Trophoblast cell (in vitro differentiated cells and primary cell): Measurements from ENCODE around the gene SEMA4B.

ENCODE experiments used
- DNase-seq, 2 donors: peaks; one replicate each; pipeline ENCODE4 v3.0.0-alpha.2; 2016
- H2AFZ ChIP-seq: 2 replicates; pipeline ENCODE4 v1.6.1; 2013; ENCODE audit warnings: low read length, moderate library complexity, mild to moderate bottlenecking; ENCODE audit not compliant: insufficient read depth, poor library complexity
- H2AK5ac ChIP-seq: 2 replicates; pipeline ENCODE4 v1.6.1; 2013; ENCODE audit warnings: mild to moderate bottlenecking, low read length
- H2BK120ac ChIP-seq: 2 replicates; pipeline ENCODE4 v1.6.1; 2013; ENCODE audit warnings: low read length, mild to moderate bottlenecking, moderate library complexity; ENCODE audit not compliant: insufficient read depth, poor library complexity
- H2BK12ac ChIP-seq: 2 replicates; pipeline ENCODE4 v1.6.1; 2013; ENCODE audit warnings: mild to moderate bottlenecking, low read length, moderate library complexity
- H2BK5ac ChIP-seq: 2 replicates; pipeline ENCODE4 v1.6.1; 2013; ENCODE audit warnings: low read length, low read depth, moderate library complexity, mild to moderate bottlenecking; ENCODE audit not compliant: poor library complexity
- H3K14ac ChIP-seq: 2 replicates; pipeline ENCODE4 v1.6.1; 2013; ENCODE audit warnings: mild to moderate bottlenecking, low read length
- H3K18ac ChIP-seq: 2 replicates; pipeline ENCODE4 v1.6.1; 2013; ENCODE audit warnings: mild to moderate bottlenecking, low read length
- H3K23ac ChIP-seq: 2 replicates; pipeline ENCODE4 v1.6.1; 2013; ENCODE audit warnings: low read length
- H3K27ac ChIP-seq: 2 replicates; pipeline ENCODE4 v1.5.1; 2013; ENCODE audit warnings: low read depth, mild to moderate bottlenecking, inconsistent platforms, low read length, moderate library complexity
- H3K27me3 ChIP-seq: 2 replicates; pipeline ENCODE4 v1.6.1; 2013; ENCODE audit warnings: inconsistent platforms, mild to moderate bottlenecking, low read length, moderate library complexity; ENCODE audit not compliant: insufficient read depth
- H3K36me3 ChIP-seq, 2 experiments: 1 replicate in 1 of 2; 2 replicates in 1 of 2; pipeline ENCODE4 v1.6.1; 2013; ENCODE audit warnings: low read length in 2 of 2, mild to moderate bottlenecking in 2 of 2, moderate library complexity in 1 of 2; ENCODE audit not compliant: insufficient read depth in 2 of 2, control insufficient read depth in 1 of 2
- H3K4ac ChIP-seq: 2 replicates; pipeline ENCODE4 v1.6.1; 2013; ENCODE audit warnings: low read depth, mild to moderate bottlenecking, low read length, moderate library complexity
- H3K4me1 ChIP-seq, 2 experiments: 1 replicate in 1 of 2; 2 replicates in 1 of 2; pipeline ENCODE4 v1.6.1; 2013; ENCODE audit warnings: low read length in 2 of 2, mild to moderate bottlenecking in 2 of 2, moderate library complexity in 1 of 2; ENCODE audit not compliant: insufficient read depth in 2 of 2, control insufficient read depth in 1 of 2
- H3K4me2 ChIP-seq: 2 replicates; pipeline ENCODE4 v1.6.1; 2013; ENCODE audit warnings: inconsistent platforms, mild to moderate bottlenecking, low read length, moderate library complexity
- H3K4me3 ChIP-seq: 2 replicates; pipeline ENCODE4 v1.5.1; 2013; ENCODE audit warnings: mild to moderate bottlenecking, low read depth, low read length, inconsistent platforms
- H3K79me1 ChIP-seq: one replicate; pipeline ENCODE4 v1.6.1; 2013; ENCODE audit warnings: low read length
- H3K79me2 ChIP-seq: 2 replicates; pipeline ENCODE4 v1.6.1; 2013; ENCODE audit warnings: low read length, mild to moderate bottlenecking; ENCODE audit not compliant: control insufficient read depth, insufficient read depth, poor library complexity
- H3K9ac ChIP-seq: 2 replicates; pipeline ENCODE4 v1.6.1; 2013; ENCODE audit warnings: mild to moderate bottlenecking, low read length
- H3K9me3 ChIP-seq: 2 replicates; pipeline ENCODE4 v1.6.1; 2013; ENCODE audit warnings: low read depth, mild to moderate bottlenecking, control low read depth, inconsistent platforms, low read length; ENCODE audit not compliant: insufficient read depth
- H4K12ac ChIP-seq: 2 replicates; pipeline ENCODE4 v1.6.1; 2013; ENCODE audit warnings: low read depth, mild to moderate bottlenecking, low read length, moderate library complexity
- H4K8ac ChIP-seq: 2 replicates; pipeline ENCODE4 v1.6.1; 2013; ENCODE audit warnings: low read depth, mild to moderate bottlenecking, low read length, moderate library complexity
- H4K91ac ChIP-seq: one replicate; pipeline ENCODE4 v1.6.1; 2013; ENCODE audit warnings: low read depth, mild to moderate bottlenecking, low read length, moderate library complexity
- WGBS: extraction: QIAGEN DNeasy Blood & Tissue Kit; methylation state at CpG from one replicate; pipeline ENCODE4 v1.1.7; 2013; ENCODE audit warnings: missing lambda C conversion rate; ENCODE audit not compliant: insufficient read length, insufficient coverage; ENCODE audit errors: extremely low coverage; 5-methylcytosine and 5-hydroxymethylcytosine counted together

SEMA4B gene

GRCh38 chr15:90209591-90209990 is 8.5 kb downstream of the SEMA4B start:
- no CpG with 5 or more reads among the region's 9 CpGs for WGBS
- no peak for DNase-seq

GRCh38 chr15:90210593-90210992 is 9.5 kb downstream of the SEMA4B start:
- H3K9ac ChIP-seq: no peak overlapping the region
- no peak for DNase-seq
- H2AFZ ChIP-seq: no peak overlapping the region
- no peaks in the 10 kb centered on the region for H3K9me3 ChIP-seq
- H3K4me2 ChIP-seq: no peak overlapping the region
- peaks cover 4% of the 10 kb centered on the region for H3K79me1 ChIP-seq
- H3K4ac ChIP-seq: no peak overlapping the region
- H3K4me3 ChIP-seq: no peak overlapping the region
- peaks cover 0 to 2% of the 10 kb centered on the region in 2 experiments for H3K36me3 ChIP-seq
- no peak overlapping the region for H3K27ac ChIP-seq
- no peaks in the 10 kb centered on the region for H3K27me3 ChIP-seq
- no peak overlapping the region for H2AK5ac ChIP-seq
- no peak overlapping the region for H3K23ac ChIP-seq
- H2BK5ac ChIP-seq: no peak overlapping the region
- H3K79me2 ChIP-seq: no peaks in the 10 kb centered on the region
- peaks cover 19 to 27% of the 10 kb centered on the region in 2 experiments for H3K4me1 ChIP-seq
- H2BK12ac ChIP-seq: no peak overlapping the region
- no peak overlapping the region for H2BK120ac ChIP-seq
- H3K14ac ChIP-seq: no peak overlapping the region
- no CpG with 5 or more reads among the region's 8 CpGs for WGBS
- no peak overlapping the region for H4K12ac ChIP-seq
- H4K8ac ChIP-seq: no peak overlapping the region
- no peak overlapping the region for H3K18ac ChIP-seq
- no peak overlapping the region for H4K91ac ChIP-seq

More at GRCh38 chr15:90209591-90209990, 8.5 kb downstream of the SEMA4B start:
- H3K14ac ChIP-seq: no peak overlapping the region
- H2BK12ac ChIP-seq: no peak overlapping the region
- no peak overlapping the region for H3K23ac ChIP-seq
- H2BK5ac ChIP-seq: no peak overlapping the region
- no peaks in the 10 kb centered on the region for H3K79me2 ChIP-seq
- no peak overlapping the region for H3K4me3 ChIP-seq
- H2AFZ ChIP-seq: no peak overlapping the region
- no peak overlapping the region for H3K9ac ChIP-seq
- no peak overlapping the region for H2AK5ac ChIP-seq
- H3K36me3 ChIP-seq: peaks cover 0 to 2% of the 10 kb centered on the region in 2 experiments
- no peaks in the 10 kb centered on the region for H3K9me3 ChIP-seq
- H3K4ac ChIP-seq: no peak overlapping the region
- H4K8ac ChIP-seq: no peak overlapping the region
- H4K12ac ChIP-seq: no peak overlapping the region
- no peak overlapping the region for H3K18ac ChIP-seq
- no peak overlapping the region for H3K4me2 ChIP-seq
- H3K79me1 ChIP-seq: peaks cover 4% of the 10 kb centered on the region
- peaks cover 19 to 27% of the 10 kb centered on the region in 2 experiments for H3K4me1 ChIP-seq
- no peak overlapping the region for H3K27ac ChIP-seq
- H4K91ac ChIP-seq: no peak overlapping the region
- H2BK120ac ChIP-seq: no peak overlapping the region
- no peaks in the 10 kb centered on the region for H3K27me3 ChIP-seq

- Histone ChIP-seq H2AK5ac (peak overlapping the region; percentile 9), H3K9me3 (no peaks in the 10 kb centered on the region), H3K4me1 (peaks cover 19 to 27% of the 10 kb centered on the region in 2 experiments), H2BK120ac (no peak overlapping the region), H3K4ac (no peak overlapping the region), H2BK12ac (no peak overlapping the region), H4K12ac (no peak overlapping the region), H3K79me2 (no peaks in the 10 kb centered on the region), H4K8ac (no peak overlapping the region), H2BK5ac (no peak overlapping the region), H3K36me3 (peaks cover 0 to 2% of the 10 kb centered on the region in 2 experiments), H3K27me3 (no peaks in the 10 kb centered on the region), H3K4me3 (no peak overlapping the region), H3K18ac (peak overlapping the region; percentile 28), H3K4me2 (no peak overlapping the region), H4K91ac (peak overlapping the region; percentile 12), H3K23ac (no peak overlapping the region), H3K9ac (no peak overlapping the region), H3K27ac (peak overlapping the region; percentile 3), H3K79me1 (peaks cover 4% of the 10 kb centered on the region), H2AFZ (no peak overlapping the region), H3K14ac (no peak overlapping the region)
- no CpG with 5 or more reads among the region's 9 CpGs for WGBS
- no peak for DNase-seq
Measured at GRCh38 chr15:90211009-90211408, 9.9 kb downstream of the SEMA4B start.

- Histone ChIP-seq H4K8ac (no peak overlapping the region), H3K79me1 (peaks cover 4% of the 10 kb centered on the region), H2BK12ac (no peak overlapping the region), H3K9me3 (no peaks in the 10 kb centered on the region), H4K12ac (no peak overlapping the region), H3K27ac (peak overlapping the region; percentile 3), H3K14ac (peak overlapping the region; percentile 33), H2BK5ac (no peak overlapping the region), H3K4me2 (no peak overlapping the region), H3K18ac (peak overlapping the region; percentile 29), H3K23ac (no peak overlapping the region), H2AFZ (peak overlapping the region; percentile 1), H3K9ac (no peak overlapping the region), H4K91ac (peak overlapping the region; percentile 12), H2AK5ac (peak overlapping the region; percentile 9), H2BK120ac (no peak overlapping the region), H3K4ac (no peak overlapping the region), H3K36me3 (no peaks in the 10 kb centered on the region), H3K27me3 (no peaks in the 10 kb centered on the region), H3K4me1 (peaks cover 19 to 27% of the 10 kb centered on the region in 2 experiments), H3K4me3 (no peak overlapping the region), H3K79me2 (no peaks in the 10 kb centered on the region)
- WGBS: no CpG with 5 or more reads among the region's 13 CpGs
- DNase-seq: no peak
Measured at GRCh38 chr15:90211440-90212143, 10.5 kb downstream of the SEMA4B start.
